HG03108 (cell line): ENCODE data around the gene TCEANC2.
"Not testable (repeated sequence)": the region's sequence is repeated elsewhere in the genome, so short reads cannot be mapped to it uniquely, and the experiment has no call there.

Experiments
- ATAC-seq: cut with Tn5 transposase; IDR thresholded peaks from one replicate; pipeline ENCODE4 v1.9.1; 2021; ENCODE audit warnings: moderate library complexity; ENCODE audit not compliant: unreplicated experiment

The TCEANC2 gene

DNA sequence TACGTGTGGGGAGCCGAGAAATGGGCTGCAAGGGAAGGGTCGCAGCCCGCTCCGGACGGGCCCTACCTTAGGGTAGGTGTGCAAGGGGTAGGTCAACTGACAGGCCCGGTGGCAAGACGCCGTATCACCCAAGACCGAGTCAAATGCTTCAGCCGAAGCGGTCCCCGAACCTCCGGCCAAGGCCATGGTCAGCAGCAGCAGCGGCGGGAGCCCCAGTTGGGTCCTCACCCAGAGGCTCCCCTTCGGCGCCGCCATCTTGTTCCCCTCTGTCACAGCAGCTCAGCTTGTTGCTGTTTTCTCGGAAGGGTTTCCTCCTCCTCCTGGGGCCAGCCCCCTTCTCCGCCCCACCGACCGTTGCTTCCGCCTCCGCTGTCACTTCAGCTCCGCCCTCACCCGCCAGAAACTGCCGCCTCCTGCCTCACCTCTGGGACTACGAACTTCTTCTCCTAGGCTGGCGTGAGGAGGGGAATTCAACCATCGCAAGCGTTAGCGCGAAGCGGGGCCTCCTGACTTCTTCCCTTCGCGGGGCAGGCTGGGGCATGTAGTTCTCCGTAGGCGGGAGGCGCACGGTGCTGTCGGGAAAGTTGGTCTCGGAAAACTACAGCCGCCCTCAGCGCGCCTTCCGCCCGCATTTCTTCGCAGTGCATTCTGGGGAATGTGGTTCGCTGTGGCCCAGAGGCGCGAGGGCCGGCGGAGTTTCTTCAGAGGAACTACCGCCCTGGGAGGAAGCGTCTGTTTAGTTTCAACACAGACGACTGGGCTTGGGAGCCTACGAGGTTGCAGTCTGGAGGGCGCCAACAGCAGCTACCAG is at the start of gene TCEANC2, which contains the start of gene TMEM59:
Gene TCEANC2, plus strand, starts transcription at position 675 of the 811 bp plus-strand sequence. CDS start 815 bp downstream, outside the sequence.
Gene TMEM59, minus strand, starts transcription at position 271 of the 811 bp plus-strand sequence. Its CDS starts 16 bp downstream, at position 255.
- peak; percentile 90 for ATAC-seq

DNA sequence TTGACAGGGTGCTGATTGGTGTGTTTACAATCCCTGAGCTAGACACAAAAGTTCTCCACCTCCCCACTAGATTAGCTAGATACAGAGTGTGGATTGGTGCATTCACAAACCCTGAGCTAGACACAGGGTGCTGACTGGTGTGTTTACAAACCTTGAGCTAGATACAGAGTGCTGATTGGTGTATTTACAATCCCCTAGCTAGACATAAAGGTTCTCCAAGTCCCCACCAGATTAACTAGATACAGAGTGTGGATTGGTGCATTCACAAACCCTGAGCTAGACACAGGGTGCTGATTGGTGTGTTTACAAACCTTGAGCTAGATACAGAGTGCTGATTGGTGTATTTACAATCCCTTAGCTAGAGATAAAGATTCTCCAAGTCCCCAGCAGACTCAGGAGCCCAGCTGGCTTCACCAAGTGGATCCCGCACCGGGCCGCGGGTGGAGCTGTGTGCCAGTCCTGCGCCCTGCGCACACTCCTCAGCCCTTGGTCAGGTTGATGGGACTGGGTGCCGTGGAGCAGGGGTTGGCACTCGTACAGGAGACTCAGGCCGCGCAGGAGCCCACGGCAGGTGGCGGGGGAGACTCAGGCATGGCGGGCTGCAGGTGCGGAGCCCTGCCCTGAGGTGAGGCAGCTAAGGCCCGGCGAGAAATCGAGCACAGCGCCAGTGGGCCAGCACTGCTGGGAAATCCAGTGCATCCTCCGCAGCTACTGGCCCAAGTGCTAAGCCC is 49.5 kb upstream of the TCEANC2 start:
- not testable (repeated sequence) for ATAC-seq

DNA sequence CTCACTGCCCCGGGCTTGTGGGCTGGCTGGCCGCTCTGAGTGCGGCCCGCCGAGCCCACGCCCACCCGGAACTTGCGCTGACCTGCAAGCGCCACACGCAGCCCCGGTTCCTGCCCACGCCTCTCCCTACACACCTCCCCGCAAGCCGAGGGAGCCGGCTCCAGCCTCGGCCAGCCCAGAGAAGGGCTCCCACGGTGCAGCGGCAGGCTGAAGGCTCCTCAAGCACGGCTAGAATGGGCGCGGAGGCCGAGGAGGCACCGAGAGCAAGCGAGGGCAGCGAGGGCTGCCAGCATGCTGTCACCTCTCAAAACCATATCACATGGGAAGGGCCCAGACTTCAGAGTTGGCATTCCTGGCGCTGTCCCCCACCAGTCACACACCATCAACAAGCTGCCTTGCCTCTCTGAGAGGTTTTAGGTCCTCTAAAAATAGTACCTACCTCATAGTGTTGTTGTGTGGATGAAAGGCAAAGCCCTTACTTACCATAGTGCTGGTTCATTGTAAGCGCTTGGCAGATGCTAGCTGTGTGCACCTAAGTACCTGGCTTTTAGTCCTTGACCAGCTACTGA is 48.8 kb upstream of the TCEANC2 start:
- no peak for ATAC-seq

DNA sequence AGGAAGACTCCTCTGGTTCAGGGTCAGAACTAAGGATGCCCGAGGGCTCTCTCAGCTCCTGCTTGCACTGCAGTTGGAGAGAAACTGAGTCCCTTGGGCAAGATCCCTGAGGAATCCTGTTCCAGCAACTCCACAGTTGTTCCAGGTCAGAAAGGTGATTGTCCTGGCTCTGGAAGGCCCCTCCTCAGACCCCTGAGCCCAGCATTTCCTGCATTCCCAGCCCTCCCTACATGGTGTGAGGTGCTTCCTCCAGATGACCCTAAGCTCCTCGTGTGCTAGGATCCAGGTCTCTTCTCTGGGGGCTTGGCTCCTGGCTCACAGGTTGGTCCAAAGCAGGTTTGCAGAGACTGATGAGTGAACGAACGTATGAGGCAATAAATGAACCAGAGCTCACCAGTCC is 46.9 kb upstream of the TCEANC2 start:
- no peak for ATAC-seq

DNA sequence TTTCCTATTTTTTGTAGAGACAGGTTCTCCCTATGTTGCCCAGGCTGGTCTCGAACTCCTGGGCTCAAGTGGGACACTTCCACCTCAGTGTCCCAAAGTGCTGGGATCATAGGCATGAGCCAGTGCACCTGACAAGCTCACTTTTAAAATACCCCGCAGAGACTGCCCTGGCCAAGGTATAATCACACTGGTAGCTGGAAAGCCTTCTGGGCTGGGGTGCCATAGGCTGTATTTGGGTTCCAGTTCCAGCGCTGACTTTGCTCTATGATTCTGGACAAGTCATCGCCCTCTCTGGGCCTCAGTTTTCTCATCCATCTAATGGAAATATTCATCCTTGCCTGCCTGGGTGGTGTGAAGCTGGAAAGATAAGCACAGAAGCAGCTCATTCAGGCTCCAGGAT is 45.8 kb upstream of the TCEANC2 start:
- ATAC-seq: no peak

DNA sequence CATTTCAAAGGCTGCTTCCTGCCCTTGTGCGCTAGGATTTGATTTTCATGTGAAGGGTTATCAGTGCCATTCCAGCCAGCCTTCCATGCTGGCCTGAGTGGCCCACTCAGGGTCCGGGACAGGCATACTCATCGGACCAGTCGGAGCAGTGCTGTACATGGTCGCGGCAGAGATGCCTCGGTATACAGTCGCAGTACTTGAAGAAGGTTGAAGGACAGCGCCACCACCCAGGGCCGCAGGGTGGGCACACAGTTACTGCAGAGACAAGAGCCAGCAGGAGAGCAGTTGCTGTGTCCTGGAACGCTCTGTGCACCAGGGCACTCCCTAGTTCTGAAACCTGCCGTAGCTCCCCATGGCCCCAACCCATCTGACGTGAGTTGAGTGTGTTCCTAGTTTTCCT is 44.5 kb upstream of the TCEANC2 start:
- ATAC-seq: no peak

DNA sequence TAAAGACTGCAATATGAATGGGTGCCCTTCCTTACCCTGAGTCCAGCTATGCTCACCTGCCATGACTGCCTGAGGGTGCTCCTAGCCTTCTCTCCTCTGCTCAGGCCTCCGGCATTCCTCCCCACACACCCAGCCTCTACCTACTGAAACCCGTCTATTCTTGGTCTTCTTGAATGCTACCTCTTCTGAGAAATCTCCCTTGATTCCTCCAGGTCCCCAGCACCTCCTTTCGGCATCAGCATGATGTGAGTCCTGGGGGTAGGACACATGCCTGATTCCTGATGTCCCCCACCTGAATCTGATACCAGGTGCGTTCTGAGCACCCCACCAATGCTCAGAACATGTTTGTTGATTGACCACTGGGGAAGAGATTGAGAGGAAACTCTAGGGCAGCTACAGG is 44.0 kb upstream of the TCEANC2 start:
- no peak for ATAC-seq

DNA sequence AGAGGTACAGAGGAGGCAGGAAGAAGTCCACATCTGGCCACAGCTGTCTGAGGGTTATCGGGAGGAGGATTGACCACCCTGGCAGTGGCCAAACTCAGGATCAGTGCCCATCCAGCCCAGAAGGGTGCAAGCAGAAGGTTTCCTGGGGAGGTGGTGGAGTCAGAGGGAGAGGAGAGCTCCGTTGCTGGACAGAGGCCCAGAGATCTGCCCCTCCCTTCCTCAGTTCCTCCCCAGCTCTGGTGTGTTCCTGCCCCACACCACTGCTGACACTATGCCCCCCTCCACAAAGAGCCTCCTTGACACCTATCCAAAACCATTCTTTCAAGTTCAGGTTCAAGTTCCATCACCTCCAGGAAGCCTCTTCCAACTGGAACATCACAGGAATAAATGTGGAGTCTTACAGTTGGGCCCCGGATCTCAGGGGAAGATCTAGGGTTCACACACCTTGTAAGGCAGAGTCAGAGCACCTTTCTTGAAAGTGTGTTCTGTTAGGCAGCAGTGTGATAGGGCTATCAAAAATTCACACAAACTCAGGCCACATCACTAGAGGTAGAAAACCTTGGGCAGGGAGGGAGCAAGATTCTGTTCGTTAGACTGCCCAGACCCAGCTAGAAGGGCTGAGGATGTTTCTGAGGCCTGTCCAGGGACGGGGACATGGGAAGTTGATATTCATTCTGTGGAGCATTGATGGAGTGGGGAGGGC is 42.8 kb upstream of the TCEANC2 start:
- no peak for ATAC-seq

DNA sequence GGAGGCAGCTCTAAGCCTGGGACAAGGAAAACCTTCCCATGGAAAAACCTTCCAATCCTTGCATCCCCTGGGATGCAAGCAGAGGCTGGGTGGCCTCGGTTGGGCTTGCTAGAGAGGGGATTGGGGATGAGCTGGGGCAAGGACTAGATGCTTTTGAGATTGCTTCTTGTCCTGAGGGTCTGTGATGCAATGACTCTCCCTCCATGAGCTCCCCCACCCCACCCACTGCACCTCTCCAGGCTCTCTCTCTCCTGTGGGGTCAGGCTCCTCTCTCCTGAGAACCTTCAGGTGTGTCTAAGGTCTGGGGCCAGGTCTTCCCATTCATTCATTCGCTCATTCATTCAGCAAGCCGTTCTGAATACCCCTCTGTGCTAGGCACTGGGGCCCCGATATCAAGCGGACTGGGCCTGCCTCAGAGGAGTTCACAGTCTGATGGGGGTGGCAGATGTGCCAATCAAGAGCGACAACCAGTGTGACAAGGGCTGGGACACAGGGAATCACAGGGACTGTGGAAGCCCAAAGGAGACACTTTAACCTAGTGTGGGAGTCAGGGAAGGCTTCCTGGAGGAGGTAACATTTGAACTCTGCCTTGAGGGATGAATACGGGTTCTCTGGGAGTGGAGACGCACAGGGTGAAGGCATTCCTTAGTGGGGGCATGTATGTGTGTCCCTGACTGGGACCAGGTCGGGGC is 41.9 kb upstream of the TCEANC2 start:
- ATAC-seq: no peak

DNA sequence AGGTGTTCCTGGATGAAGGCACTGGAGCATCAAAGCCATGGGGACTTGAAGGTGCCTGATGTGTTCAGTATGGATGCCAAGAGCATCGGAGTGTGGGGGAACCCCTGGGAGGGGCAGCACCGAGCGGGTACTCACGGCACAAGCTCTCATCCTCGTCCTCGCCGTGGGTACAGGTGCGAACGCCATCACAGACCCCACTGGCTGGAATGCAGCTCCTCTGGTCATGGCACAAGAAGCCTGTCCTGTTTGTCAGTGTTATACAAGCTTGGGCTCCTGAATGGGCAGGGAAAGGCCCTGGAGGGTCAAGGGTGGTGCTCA is 41.4 kb upstream of the TCEANC2 start:
- ATAC-seq: no peak

DNA sequence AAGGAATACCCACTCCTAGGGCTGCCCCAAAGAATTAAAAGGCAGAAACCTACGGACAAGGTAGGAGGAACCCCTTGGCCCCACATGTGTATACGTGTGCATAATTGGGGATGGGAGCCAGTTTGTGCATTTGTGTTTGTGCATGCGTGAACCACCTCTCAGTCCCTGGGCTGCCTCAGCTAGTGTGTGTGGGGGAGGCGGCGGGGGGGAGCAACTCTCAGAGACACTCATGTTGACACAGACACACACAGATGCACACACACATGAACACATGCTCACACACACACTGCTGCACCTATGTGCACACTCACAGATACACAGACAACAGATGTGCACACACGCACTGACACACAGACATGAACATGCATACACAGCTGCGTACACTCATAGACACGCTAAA is 40.5 kb upstream of the TCEANC2 start:
- ATAC-seq: no peak

DNA sequence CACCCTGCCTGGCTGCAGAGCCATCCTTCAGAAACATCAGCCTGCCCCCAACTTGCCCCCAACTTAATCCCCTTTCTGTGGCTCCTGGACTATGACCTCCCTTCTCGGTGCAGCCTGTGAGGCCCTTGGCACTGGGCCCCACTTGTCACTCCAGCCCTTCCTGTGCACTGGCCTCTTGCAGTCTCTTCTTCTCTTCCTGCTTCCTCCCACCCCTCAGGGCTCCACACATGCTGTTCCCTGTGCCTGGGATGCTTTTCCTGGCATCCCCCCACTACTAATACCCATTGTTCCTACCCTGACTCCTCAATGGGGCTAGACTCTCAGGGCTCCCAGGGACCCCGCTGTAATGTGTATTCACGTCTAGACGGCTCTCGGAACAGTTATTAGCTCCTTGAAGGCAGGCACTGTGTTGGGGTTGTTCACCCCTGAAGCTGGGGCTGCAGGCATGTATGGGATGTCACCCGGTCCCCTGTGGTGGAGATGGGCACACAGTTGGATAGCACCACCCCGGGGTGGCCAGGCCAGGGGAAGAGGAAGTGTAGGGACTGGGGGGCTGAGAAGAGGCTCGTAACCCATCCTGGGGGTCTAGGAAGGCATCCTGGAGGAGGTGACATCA is 39.9 kb upstream of the TCEANC2 start:
- ATAC-seq: no peak

DNA sequence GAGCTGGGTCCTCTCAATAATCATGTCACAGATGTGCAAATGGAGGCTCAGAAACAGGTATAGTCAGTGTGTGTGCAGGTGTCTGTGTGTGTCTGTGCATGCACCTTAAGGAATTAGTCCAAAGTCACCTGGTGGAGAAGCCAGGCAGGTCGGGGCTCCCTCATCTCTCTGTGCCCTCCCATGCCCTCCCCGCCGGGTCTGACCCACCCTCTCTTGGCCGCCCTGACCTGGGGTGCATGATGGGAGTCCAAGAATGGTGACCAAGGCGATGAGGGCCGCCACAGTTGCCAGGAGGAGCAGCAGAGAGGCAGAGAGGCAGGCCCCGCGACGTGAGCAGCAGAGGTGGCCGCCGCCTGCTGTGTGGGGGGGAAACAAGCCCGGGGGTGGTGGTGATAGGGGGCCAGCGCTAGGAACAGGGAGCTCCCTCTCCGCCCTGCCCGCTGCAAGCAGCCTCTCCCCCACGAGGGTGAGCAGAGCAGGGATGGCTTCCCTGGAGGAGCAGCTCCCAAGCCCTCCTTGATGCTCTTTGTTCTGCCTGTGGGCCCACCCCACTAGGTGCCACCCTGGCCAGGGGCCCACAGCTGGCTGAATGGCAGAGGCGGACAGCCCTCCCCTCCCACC is 39.3 kb upstream of the TCEANC2 start:
- ATAC-seq: no peak

DNA sequence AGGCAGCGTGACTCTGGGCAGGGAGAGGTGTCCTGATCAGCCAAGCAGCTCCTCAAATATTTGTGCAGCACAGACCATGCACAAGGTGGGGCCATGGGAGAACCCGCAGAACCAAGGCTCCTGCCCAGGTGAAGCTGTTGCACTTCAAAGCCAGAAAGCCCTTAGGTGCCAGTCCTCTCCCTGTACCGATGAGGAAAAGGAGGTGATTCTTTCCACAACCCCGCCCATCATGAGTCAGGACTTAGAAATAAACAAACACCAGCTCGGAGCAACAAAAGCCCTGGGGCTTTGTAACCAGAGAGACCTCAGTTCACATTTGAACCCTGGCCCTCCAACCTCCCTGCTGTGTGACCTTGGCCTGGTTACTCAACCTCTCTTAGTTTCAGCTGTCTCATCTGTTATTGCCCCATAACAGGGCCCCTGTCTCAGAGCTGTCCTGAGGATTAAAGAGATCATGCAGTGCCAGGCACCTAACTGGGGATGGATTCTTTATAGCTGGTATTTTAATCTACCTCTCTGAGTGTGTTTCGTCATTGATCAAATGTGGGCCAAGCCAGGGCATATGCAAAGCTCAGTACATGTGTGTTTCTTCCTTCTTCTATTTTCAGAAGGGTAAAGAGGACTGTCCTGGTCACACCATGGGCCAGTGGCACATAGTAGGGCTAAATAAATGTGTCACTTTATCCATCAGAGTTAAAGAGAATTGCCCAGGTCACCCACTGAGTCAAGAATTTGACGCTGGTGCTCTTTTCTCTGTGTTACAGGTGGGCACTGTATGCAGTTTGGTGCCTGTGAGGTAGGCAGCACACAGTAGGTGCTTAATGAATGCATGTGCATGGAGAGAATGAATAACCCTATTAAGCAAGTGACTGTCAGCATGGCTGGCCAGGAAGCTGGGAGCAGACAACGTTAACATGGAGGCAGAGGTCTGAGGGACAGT is 36.8 kb upstream of the TCEANC2 start:
- no peak for ATAC-seq

DNA sequence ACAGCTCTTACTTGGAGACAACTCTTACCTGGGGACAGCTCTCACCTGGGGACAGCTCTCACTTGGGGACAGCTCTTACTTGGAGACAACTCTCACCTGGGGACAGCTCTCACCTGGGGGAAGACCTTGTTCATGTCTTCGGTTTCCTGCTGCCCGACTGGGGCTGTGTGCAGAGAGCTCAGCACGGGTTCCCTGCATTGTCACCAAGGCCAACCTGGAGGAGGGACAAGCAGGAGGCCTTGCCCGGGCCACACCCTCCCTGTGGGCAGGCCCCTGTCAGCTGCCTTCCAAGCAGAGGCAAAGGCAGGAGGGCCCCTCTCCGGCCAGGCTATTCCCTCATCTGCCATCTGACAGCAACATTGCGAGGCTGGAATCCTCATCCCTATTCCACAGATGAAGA is 35.4 kb upstream of the TCEANC2 start, which contains the start of gene LDLRAD1:
Gene LDLRAD1, minus strand, starts transcription at position 208 of the 400 bp plus-strand sequence. Its CDS starts 74 bp downstream, at position 134.
- no peak for ATAC-seq

DNA sequence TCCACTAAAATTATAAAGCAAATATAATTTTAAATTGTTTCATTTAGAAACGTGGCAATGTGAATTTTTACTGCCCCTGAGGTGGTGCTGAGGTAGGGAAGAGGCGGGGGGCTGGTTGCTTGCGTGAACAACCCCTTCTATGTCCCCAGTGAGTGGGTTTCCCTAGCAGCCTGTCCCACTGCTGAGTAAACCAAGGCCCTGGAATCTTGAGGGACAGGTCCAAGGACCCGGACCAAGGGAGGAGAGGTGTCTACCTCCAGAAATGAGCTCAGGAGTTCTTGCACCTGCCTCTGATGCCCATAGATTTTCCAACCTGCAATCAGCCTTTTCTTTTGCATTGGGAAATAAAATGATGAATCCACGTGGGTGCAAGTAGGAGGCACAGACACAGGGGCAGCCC is 34.8 kb upstream of the TCEANC2 start:
- ATAC-seq: no peak

DNA sequence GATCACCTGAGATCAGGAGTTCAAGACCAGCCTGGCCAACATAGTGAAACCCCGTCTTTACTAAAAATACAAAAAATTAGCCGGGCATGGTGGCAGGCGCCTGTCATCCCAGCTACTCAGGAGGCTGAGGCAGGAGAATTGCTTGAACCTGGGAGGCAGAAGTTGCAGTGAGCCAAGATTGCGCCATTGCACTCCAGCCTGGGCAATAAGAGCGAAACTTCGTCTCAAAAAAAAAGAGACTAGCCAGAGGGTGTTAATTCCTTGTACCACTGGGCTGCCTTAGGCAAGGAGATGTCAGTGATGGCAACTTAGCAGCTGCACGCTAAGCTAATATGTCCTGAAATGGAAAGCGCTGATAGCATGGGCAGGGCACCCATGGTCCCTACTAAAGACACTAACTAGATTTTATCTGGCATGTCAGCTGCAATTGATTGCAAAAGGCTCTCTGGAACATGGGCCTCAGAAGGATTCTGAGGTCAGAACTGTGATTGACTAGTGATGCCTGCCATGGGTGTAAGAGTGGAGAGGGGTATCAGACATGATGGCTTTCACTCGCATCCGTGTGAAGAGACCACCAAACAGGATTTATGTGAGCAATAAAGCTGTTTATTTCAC is 33.7 kb upstream of the TCEANC2 start:
- not testable (repeated sequence) for ATAC-seq

DNA sequence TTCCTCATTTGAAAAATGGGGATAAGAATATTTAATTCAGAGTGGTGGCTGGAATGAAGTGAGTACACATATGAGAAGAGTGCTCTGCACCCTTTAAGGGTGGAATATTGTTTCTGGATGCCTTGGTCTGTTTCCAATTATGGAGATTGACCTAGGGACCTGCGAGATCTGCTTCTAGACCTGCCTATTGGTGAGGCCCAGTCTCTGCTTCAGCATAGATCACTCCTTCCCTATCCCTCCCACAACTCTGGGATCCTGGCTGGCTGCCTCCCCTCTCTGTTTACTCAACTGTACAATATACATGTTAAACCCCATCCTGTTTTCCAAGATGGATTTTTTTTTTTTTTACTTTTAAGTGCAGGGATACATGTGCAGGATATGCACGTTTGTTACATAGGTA is 29.1 kb upstream of the TCEANC2 start:
- no peak for ATAC-seq
